ENCODE data around the gene BCORL1.

Gene BCORL1

DNA sequence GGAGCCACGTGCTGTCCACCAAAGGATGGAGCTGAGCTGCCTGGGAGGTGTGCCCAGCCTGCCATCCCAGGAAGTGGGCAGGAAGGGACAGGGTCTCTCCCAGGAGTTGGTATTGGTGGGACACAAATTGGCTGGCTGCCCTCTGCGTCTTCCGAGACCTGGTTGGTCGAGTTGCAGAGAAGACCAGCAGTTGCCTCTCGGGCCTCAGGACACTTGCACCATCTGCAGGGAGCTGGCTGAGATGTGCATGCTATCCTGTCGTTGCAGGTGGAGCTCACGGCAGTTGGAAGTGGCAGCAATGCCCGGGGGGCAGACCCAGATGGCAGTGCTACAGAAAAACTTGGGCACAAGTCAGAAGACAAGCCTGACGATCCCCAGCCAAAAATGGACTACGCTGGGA, 30.2 kb downstream of the BCORL1 start:
- no peak for DNase-seq

DNA sequence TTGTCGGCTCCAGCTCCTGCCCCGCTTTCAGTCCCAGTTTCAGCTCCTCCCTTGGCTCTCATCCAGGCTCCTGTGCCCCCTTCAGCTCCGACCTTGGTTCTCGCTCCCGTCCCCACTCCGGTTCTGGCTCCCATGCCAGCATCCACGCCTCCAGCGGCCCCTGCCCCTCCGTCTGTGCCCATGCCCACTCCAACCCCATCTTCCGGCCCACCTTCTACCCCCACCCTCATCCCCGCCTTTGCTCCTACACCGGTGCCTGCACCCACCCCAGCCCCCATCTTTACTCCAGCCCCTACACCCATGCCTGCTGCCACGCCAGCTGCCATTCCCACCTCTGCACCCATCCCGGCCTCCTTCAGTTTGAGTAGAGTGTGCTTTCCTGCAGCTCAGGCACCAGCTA, 31.2 kb downstream of the BCORL1 start:
- DNase-seq = no peak

DNA sequence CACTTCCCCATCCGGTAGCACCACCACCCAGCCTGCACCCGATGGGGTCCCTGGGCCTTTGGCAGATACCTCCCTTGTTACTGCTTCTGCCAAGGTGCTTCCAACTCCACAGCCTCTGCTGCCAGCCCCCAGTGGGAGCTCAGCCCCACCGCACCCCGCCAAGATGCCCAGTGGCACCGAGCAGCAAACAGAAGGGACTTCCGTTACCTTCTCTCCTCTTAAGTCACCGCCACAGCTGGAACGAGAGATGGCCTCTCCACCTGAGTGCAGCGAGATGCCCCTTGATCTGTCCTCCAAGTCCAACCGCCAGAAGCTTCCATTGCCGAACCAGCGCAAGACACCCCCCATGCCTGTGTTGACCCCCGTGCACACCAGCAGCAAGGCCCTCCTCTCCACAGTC, 31.9 kb downstream of the BCORL1 start:
- DNase-seq = no peak

DNA sequence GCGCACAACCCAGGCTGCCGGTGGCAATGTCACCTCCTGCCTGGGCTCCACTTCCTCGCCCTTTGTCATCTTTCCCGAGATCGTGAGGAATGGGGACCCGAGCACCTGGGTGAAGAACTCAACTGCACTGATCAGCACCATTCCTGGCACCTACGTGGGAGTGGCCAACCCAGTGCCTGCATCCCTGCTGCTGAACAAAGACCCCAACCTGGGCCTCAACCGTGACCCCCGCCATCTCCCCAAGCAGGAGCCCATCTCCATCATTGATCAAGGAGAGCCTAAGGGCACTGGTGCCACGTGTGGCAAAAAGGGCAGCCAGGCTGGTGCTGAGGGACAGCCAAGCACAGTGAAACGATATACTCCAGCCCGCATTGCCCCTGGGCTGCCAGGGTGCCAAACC, 32.3 kb downstream of the BCORL1 start:
- DNase-seq = no peak

DNA sequence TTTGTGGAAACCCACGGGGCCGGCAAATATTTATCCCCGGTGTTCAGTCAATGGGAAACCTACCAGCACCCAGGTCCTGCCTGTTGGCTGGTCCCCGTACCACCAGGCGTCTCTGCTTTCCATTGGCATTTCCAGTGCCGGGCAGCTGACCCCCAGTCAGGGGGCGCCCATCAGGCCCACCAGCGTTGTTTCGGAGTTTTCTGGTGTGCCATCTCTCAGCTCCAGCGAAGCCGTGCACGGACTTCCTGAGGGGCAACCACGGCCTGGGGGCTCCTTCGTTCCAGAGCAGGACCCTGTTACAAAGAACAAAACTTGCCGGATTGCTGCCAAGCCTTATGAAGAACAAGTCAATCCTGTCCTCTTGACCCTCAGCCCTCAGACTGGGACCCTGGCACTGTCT, 32.7 kb downstream of the BCORL1 start:
- no peak for DNase-seq

DNA sequence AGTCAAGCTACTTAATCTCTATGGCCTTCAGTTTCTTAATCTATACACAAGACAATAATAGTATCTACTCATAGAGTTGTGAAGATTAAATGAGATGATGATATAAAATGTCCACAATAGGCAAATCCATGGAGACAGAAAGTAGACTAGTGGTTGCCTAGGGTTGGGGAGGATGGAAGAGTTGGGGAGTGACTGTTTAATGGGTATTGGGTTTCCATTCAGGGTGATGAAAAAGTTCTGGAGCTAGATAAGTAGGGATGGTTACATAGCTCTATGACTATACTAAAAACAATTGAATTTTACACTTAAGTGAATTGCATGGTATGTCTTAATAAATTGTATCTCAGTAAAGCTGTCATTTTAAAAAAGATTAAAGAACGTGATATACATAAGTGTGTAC, 35.7 kb downstream of the BCORL1 start:
- DNase-seq = no peak

DNA sequence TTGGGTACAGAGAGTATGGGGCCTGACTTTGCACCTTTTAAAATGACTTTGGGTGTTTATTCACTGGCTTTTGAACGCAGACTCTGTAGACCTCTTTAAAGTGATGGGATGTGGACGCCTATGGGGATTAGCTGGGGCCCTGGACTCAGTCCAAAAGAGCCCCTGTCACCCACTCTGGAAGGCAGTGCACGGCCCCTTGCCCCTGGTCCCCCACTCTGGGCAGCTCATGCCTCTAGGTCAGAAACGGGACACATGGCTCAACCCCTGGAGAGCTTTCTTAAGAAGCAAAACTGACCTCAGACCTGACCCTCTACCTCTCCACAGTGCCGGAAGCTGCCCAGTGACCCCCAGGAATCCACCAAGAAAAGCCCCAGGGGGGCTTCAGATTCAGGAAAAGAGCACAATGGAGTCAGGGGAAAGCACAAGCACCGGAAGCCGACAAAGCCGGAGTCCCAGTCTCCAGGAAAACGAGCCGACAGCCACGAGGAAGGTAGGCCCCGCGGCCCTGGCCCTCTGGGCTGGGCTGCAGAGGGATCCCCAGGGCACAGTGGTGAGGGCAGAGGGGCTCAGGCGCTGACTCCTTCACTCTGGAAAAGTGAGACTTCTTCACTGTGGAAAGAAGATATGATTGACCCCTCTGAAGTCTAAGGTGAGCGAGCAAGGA, 38.4 kb downstream of the BCORL1 start:
- DNase-seq = no peak

DNA sequence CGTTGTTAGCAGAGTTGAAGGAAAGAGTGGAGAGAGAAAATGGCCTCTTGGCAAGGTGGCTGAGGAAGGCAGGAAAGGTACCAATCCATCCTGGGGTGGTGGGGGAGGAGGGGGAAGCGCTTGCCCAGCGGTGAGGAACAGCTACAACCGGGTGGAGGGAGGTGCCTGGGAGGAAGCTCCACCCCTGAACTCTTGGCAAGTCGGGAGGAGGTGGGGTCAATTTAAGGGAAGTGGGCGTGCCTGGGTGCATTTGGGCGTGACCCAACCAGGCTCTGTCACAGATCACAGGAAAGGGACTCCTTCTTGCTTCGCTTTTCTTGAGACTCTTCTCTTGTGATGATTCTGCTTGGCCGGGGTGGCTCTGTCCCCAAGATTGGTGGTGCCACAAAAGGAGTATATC, 41.7 kb downstream of the BCORL1 start:
- peak; percentile 55 to 59 for DNase-seq

DNA sequence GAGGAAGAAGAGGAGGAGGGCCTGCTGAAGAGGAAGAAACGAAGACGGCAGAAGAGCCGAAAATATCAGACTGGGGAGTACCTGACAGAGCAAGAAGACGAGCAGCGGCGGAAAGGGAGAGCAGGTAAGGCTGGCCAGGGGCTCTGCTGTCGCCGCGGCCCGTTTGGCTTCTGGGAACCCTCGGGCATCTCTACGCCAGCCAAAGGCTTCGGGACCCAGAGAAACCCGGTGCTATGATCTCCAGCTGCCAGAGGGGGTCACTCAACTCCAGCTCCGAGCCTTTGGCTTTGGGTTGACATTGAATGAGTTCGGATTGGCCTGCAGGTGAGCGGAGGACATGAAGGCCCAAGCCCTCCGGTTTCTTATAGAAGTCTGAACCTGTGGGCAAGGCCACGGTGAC, 42.8 kb downstream of the BCORL1 start:
- DNase-seq = no peak

DNA sequence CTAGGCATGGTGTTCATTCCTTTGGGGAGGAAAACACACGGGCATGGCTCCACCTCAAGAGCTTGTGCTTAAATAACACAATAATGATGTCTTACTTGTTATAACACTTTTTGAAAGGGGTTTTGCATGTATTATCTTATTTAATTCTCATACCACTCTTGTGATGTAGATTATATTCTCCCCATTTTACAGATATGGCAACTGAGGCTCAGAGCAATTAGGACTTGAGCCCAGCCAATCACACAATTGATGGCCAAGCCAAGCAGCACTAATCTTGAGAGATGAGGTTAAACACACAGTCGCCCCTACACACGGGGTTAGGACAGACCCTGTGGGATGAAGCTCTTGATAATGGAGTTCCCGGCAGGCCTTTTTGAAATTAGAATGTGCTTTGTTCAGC, 45.1 kb downstream of the BCORL1 start:
- DNase-seq = no peak

DNA sequence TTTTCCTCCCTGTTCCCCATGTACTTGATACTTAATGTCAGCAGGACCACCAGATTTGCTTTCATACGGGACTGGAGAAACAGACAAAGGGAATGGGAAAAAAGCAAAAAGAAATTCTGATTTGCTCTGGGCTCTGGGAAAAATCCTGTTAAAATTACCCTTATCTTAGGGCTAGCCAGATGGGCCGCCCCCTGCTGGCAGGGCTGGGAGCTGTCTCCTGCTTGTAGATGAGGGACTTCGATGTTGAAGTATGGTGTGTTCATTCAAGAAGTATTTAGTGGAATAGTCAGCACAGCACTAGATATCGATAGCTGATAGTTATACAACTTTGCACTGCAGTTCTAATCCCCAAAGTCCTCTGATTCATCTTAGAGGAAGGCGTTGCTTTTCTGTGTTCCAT, 45.8 kb downstream of the BCORL1 start:
- DNase-seq = peak in 1 of 2 experiments; percentile 35

DNA sequence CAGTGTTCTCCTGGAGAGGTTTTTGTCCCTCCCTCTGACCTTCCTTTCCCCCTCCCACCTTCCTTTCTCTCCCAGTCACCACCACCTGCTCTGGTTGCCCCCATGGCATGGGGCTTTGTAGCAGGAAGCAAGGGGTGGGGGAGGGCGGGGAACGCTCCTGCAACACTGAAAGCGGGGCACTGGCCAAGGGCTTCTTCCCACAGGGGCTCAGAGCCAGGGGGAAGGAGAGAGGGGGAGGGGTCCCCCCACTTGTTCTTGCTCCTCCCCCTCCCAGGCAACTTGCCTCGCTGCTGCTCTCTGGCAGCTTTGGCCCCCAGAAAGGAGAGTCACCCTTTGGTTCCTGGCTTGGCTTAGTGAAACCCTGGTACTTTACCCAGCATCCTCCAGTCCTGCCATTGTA, 48.4 kb downstream of the BCORL1 start:
- no peak for DNase-seq

DNA sequence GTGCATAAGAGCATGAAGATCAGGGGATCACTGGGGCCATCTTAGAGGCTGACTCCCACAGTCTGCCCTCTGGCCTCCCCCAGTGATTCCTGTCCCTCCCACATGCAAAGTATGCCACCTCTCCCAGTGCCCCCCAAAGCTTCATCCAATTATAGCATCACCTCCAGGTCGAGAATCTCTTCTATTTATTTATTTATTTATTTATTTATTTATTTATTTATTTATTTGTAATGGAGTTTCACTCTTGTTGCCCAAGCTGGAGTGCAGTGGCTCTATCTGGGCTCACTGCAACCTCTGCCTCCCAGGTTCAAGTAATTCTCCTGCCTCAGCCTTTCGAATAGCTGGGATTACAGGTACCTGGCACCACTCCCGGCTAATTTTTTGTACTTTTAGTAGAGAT, 50.1 kb downstream of the BCORL1 start:
- DNase-seq = no peak

DNA sequence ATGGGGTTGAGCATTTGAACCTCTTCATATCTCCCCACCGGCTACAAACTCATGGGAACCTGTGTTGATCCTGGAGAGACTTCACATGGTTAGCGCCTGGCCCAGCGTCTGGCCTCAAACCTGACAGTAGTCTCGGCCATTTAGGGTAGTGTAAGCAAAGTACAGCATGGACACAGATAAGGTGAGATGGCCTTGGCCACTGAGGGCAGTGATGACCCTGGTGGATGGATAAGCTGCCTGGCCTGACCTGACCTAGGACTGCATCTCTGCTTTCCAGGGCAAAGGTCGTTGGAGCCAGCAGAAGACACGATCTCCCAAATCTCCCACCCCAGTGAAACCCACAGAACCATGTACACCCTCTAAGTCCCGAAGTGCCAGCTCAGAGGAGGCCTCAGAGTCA, 51.7 kb downstream of the BCORL1 start:
- DNase-seq = no peak

DNA sequence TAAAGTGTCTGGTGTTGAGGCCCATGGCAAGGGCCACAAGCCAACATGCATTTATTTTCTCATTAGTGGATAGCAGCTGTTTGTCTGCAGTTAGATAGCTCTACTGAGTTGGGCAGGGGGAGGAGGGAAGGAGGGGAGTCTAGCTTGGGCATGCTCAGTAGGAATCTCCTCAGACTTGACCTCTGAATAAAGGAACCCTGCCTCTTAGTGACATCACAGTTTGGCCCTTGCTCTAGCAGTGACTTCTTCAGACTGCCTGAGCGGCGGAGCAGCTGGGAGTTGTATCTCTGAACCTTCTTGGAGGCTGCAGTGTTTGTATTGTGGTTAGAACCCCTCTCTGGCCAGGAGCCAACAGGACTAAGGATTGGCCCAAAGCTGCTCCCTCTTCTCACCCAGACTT, 57.4 kb downstream of the BCORL1 start:
- no peak for DNase-seq

DNA sequence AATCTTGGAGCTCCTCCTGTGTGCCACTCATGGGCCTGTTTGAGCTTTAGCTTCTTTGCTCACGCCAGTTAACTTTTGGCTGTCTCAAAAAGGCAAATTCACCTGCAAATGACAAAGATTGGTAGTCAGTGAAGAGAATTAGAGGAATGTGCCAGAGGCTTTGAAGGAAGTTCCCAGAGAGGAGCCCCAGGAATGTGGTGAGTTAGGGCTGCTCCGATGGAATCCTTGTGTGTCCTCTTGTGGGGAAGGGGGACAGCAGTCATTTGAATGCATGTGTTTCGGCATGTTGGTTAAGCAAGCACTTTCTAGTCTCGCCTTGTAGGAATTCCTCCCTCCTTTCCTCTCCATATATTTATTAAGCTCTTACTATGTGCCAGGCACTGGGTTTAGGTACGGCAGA, 65.0 kb downstream of the BCORL1 start:
- no peak for DNase-seq

DNA sequence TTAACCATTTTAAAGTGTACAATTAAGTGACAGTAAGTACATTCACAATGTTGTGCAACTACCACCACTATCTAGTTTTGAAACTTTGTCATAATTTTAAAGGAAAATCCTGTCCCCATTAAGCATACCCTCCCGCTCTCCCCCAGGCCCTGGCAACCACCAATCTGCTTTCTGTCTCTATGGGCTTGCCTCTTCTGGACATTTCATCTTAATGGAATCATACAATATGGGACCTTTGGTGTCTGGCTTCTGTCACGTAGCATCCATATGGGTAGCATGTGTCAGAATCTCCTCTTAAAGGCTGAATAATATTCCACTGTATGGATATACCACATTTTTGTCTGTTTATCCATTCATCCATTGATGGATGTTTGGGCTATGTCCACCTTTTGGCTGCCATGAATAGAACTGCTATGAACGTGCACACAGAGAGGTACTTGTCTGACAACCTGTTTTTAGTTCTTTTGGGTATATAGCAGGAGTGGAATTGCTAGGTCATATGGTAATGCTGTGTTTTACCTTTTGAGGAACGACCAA, 66.3 kb downstream of the BCORL1 start:
- no peak for DNase-seq

DNA sequence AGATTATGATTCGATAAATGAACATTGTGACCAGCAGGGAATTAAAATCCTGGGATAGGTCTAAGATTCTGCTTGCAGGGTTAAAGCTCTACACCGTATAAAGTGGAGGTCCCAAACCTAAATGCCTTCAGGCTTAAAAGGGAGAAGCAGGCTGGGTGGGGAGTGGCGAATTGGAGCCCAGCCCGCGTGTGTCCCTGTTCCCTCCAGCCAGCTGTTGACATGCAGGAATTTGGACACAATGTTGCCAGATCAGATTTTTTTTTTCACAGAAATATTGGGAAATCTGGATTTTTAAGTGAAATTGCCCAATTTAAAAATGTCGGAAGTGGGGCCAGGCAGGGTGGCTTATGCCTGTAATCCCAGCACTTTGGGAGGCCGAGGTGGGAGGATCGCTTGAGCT, 67.4 kb downstream of the BCORL1 start:
- DNase-seq = no peak

DNA sequence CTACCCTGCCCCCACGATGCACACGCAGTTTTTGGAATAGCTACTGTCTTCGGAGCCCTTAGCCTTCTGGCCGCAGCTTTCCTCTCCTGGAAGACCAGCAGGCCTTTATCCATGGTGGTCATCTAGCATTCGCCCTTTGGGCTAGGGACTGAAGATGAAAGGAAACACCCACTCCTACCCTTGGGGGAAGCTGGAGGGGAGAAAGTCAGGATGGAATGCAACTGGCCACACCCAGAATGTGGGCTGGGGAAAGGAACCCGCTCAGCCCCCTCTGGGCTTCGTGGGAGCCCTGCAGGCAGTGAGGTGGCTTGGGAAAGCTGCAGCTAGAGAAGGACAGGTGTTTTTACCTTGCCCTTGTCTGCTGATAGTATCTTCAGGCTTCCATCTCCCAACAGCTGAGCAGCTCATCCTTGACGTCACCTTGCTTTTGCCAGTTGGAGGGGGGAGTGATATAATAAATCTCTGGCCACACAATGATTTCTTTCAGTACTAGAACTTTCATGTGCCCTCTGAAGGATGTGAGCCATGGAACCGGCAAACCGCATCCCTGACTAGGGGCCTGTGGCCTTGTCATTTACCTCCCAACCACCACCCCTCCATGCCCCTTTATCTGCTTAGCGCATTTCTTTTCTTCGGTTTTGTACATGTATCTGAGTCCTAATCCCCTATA, 68.9 kb downstream of the BCORL1 start:
- no peak for DNase-seq

DNA sequence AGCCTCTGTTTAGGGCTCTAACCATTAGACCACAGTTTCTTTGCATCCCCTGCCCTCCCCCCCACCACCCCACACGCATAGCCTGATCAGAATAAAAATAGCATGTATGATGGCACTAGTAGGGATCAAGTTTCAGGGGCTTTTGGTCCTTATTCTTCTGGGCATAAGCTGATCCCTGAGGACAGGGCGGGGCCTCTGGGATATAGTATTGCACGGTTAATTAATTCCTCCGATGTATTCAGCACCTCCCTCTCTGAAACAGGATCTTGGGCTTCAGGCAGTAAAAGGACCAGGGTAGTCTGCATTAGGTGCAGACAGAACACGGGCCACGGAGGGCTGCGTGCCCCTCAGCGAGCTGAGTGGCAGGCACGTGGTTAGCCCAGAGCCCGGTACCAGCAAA, 70.8 kb downstream of the BCORL1 start:
- no peak for DNase-seq

DNA sequence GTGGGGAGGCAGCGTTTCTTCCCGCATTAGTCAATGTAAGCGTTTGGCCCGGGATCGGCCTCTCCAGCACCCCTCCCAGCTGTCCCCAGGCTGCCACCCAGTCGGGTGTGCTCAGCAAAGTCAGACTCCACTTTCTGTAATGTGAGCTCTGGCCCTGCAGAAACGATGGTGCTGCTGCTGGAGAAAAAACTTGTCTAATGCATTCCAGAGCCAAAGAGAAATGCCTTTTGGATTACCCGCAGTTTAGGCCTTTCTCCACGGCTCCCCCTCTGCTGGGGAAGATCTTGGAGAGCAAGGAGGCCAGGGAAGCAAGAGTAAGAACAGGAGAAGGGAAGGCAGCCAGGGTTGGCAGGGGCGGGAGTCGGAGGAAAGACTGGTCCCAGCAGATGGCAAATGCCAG, 72.7 kb downstream of the BCORL1 start:
- DNase-seq = no peak

DNA sequence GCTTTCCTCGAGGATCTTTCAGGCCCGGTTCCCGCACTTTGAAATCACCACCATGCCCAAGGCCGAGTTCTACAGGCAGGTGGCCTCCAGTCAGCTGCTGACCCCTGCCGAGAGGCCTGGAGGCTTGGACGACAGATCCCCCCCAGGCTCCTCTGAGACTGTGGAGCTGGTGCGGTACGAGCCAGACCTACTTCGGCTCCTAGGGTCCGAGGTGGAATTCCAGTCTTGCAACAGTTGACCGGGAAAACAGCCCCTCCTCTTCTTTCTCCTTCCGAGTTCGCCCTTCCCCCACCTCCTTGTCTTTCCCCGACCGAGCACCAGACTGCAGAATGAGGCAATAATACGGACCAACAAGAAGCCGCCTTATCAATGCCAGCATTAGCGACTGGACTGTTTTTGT, 73.5 kb downstream of the BCORL1 start:
- DNase-seq = no peak

DNA sequence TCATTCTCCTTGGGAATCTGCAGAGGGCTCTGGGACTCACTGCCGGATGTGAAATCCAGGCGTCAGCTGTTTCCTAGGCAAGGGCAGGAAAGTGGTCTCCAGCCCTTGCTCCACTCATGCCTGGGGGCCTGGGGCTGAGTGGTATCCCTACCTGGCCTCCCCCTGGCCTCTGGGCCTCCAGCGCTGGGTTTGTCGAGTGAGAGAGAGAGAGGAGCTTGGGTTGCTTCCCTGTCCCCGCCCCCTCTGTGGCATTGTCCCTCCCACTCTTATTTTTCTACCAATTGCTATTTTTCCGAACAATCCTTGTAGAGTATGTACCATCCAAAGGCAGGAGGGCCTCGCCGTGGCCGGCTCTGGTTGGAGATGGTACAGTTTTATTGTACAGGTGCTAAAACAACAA, 74.8 kb downstream of the BCORL1 start:
- DNase-seq = no peak

DNA sequence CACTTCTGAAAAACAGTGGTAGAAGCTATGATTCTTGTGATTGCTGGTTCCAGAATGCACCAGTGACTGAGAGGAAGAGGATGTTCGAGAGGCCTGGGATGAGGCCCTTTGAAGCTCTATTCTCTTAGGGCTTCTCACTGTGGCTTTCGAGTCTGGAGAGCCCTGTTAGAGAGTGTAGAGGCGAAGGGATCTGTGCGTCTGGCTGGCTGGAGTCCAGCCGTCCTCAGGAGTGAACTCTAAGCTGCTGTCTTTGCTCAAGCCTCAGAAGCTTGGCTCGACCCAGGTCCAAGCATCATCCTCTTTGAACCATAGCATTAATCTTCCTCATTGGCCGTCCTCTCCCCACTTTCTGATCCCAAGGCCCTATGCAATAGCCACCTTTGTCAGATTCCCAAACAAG, 76.2 kb downstream of the BCORL1 start:
- DNase-seq = no peak

All from AML-193 (cell line).